Right renal cortex interstitium (tissue), 3 donors: ENCODE results near the gene FOSL1. TPM values are rescaled to one million over a fixed set of nuclear protein-coding genes. Genes with fewer than 3 reads are reported as not detected.

Experiments
- DNase-seq, 3 donors: peaks; one replicate each; pipeline ENCODE4 v3.0.0-alpha.2; 2013; ENCODE audit warnings: low read depth in 3 of 3, low spot score in 2 of 3
- polyA plus RNA-seq, 3 donors: library from polyadenylated mRNA; unstranded; fragments of 120-200 nt; gene quantifications; one replicate each; pipeline ENCODE4 v1.2.1, GENCODE V29; 2013; ENCODE audit not compliant: insufficient read length in 3 of 3

The FOSL1 gene
- polyA plus RNA-seq, 3 donors, result 0.11 TPM; not detected in 2

DNA sequence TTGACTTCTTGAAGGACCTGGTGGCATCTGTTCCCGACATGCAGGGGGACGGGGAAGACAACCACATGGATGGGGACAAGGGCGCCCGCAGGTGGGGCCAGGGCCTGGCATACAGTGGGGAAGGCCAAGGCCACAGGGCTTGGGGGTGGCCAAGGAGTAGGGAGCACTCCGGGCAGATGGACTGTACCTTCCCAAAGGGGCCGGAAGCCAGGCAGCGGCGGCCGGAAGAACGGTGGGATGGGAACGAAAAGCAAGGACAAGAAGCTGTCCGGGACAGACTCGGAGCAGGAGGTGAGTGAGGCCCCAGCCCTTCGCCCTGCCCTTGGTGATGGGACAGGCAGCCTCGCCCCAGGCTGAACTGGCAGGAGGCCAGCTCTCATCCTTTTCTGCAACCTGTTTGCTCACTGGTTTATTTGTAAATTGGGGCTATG lies 20.2 kb upstream of the FOSL1 start:
- no peak for DNase-seq

- peak in 1 of 3 donors; percentile 18 for DNase-seq
Observed at GRCh38 chr11:65919573-65920371, 19.6 kb upstream of the FOSL1 start.

DNA sequence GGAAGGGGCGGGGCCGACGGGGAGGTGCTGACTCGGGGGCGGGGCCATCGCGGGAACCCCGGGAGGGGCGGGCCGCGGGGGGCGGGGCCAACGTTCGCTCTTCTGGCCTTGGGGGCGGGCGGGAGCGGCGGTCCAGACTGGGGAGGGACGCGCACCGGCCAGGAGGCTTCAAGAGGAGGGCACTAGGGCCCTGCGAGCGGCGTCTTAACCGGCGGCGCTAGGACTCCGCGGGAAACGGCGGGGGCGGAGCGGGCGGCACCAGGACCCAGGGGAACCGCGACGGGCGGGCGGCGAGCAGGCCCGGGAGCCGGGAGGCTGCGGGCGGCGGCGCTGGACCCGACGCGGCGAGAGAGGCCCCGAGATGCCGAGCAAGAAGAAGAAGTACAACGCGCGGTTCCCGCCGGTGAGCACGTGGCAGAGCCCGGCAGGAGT lies 19.0 kb upstream of the FOSL1 start, which contains the start of gene DRAP1:
Gene DRAP1, plus strand, starts transcription at position 286 of the 432 bp plus-strand sequence. Its CDS starts 76 bp downstream, at position 362.
- DNase-seq, result peak; percentile 75 to 95 (median 91)

DNA sequence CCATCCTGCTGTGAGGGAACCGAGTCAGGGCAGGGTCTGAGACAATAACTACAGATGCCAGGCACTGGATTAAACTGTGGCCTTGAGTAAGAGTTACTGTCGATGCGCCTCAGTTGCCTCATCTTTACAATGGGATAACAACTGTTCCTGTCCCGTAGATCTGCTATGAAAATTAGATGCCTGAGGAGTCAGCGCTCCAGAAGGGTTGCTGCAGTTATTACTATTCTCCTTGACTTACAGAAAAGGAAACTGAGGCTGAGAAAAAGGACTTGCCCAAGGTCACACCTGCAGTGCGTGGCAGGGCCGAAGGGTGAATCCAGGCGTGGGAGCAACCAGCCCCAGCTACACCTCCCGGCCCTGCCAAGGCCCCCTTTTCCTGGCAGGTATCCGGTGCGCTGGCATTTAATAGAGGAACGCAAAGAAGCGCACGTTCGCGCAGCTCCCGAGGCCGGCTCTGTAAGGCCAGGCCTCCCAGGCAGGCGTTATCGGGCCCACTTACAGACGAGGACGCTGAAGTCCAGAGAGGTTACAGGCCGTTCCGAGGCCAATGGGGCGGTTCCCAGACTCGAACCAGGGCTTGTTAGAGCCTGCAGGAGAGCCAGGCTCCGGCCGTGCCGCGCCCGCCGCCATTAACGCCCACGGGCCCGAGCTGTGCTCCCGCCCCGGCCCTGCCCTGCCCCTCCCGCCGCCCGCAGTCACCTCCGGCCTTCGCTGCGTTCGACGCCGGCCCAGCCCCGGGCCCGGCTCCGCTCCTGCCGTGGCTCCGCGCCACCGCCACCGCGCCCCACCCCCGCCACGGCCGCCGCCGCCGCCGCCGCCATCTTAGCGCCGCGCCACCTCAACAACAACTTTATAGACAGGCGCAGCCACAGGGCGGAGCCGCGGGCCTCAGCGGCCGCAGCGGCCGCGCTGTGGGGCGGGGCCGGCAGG lies 18.3 kb upstream of the FOSL1 start, which contains the start of gene C11orf68:
Gene C11orf68, minus strand, starts transcription at position 852 of the 930 bp plus-strand sequence. Its CDS starts 31 bp downstream, at position 821.
- DNase-seq, result no peak

- no peak for DNase-seq
Observed at GRCh38 chr11:65917434-65918210, 17.4 kb upstream of the FOSL1 start.

GRCh38 chr11:65917077-65917433 lies 16.9 kb upstream of the FOSL1 start:
- DNase-seq, result no peak

- DNase-seq, result no peak
Observed at GRCh38 chr11:65916391-65916790, 16.2 kb upstream of the FOSL1 start.

- no peak for DNase-seq
Observed at GRCh38 chr11:65915821-65916251, 15.6 kb upstream of the FOSL1 start.

DNA sequence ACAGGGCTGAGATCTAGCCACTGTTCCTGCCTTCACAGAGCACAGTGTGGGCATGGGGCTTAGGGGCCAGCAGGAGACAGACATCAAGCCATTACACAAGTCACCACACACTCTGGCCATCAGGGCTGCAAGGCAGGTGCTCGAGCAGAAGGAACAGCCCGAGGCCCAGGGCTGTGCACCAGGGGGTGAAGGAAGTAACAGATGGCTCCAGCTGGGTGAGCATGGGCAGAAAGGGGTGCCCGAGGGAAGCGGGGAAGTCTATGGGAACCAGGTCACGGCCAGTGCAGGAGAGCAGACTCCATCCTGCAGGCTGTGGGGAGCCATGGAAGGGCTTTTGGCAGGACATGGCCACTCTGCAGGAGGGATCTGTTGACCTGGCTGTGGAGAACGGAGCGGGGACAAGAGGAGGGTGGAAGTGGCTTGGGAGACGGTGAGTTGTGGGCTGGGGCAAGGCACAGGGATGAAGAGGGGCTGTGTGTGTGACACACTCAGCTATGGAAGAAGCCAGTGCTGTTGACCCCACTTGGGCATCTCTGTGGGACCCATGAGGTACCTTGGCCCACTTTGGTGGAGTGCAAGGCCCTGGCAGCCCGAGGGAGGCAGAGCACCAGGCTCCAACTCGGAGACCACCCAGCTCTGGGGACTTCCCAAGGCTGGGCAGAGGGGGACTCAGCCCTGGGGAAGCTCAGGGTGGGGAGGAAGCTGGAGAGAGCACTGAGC lies 15.1 kb upstream of the FOSL1 start:
- no peak for DNase-seq

DNA sequence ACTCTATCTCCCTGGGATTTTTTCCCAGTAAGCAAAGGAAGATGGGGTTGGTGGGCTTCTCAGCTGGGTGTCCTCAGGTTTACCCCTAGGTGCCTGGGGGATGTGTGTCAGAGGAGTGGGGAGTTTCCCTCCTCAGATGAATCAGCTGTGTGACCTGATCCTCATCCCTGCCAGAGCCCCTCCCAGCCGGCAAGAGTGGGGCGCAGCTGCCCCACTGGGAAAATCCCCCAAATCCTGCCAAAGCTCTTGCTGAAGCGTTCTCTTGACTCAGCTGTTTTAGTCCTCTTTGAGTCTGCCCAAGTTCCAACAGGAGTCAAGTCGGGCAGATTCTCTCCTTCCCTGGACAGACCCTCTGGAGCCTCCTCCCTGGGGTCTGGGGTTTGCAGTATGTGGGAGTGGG lies 12.7 kb upstream of the FOSL1 start:
- no peak for DNase-seq

DNA sequence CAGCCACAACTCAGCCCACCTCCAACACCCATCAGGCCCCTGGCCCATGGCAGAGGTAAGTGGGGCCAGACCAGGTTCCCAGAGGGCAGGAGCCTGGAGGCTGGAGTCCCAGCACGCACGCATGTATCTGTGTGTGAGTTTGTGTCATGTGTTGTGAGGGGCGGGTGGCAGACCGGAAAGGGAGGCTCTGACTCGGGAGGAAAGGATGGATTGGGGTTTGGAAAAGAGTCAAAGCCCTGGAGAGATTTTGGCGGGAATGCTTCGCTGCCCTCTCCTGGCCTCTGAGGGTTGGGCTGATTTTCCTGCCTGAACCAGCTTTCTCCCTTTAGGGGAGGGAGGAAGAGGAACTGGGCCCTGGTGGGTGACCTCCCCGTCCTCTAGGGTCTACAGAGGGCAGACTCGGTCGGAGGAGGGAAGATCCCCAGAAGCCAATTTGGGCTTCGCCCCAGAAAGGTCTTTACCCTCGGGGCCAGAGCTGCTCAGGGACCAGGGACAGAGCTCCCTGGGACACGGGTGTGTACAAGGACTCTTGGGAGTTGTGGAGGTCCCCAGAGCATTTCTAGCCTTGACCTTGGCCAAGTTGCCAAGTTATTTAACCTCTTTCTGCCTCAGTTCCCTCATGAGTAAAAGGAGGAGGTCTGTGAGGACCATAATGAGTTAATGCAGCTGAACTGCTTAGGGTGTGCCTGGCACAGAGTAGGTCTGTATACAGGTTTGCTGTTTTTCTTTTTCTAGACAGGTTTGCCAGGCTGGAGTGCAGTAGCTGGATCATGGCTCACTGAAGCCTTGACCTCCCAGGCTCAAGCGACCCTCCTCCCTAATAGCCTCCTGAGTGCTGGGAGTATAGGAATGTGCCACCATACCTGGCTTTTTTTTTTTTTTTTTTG lies 11.7 kb upstream of the FOSL1 start:
- DNase-seq, result no peak

GRCh38 chr11:65907878-65908277 lies 7.7 kb upstream of the FOSL1 start:
- no peak for DNase-seq

DNA sequence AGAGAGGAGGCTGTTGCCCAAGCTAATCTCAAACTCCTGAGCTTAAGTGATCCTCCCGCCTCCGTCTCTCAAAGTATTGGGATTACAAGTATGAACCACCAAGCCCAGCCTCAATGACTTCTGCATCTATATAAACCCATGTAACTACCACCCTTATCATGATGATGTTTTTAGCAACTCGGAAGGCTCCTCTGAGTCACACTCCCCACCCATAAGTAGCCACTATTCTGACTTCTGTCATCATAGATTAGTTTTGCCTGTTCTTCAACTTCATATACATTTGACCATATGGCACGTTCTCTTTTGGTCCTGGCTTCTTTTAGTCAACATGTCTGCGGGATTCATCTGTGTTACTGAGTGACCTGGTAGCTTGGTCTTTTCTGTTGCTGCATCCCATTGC lies 6.4 kb upstream of the FOSL1 start:
- no peak for DNase-seq

DNA sequence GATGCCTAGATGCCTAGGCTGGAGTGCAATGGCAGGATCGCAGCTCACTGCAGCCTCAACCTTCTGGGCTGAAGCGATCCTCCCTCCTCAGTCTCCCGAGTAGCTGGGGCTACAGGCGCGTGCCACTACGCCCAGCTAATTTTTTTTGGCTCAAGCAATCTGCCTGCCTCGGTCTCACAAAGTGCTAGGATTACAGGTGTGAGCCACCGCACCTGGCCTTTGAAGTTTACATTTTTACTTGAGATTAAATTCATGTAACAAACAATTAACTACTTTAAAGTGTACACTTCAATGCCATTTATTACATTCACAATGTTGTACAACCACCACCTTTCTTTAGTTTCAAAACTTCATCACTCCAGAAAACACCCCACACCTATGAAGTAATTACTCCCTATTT lies 3.5 kb upstream of the FOSL1 start:
- no peak for DNase-seq

GRCh38 chr11:65903068-65903481 lies 2.9 kb upstream of the FOSL1 start:
- no peak for DNase-seq

GRCh38 chr11:65900899-65901180 lies 652 bp upstream of the FOSL1 start:
- DNase-seq, result no peak

DNA sequence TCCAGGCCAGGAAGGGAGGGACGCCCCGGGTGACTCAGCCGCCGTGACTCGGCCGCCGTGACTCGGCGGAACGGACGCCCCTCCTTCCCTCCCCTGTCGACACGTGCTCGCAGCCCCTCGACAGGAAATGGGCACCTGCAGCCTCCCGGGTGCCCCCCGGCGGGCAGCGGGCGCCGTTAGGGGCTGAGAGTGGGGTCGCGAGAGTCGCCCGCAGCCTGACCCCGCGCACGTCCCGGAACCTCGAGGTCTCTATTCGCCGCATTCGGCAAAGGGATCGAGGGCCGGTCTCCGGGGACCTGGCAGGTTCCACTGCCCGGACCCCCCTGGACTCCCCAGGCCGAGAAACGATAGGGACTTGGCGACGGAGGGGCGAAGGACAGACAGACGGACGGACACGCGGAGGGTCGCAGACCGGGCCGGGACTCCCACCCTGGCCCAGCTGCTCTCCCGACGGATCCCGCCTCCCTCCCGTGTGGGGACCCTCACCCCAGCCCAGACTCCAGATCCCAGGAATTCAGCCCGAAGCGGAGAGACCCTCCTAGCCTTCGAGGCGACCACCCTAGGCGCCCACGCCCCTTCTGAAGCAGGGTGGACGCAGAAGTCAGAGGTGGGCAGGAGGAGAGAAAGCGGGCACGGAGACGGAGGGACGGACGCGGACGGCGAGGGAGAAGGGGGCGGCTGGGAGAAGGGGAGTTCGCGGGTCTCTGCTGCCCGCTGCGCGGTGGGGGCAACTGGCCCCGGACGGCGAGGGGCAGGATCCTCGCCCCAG lies 648 bp downstream of the FOSL1 start:
- no peak for DNase-seq

DNA sequence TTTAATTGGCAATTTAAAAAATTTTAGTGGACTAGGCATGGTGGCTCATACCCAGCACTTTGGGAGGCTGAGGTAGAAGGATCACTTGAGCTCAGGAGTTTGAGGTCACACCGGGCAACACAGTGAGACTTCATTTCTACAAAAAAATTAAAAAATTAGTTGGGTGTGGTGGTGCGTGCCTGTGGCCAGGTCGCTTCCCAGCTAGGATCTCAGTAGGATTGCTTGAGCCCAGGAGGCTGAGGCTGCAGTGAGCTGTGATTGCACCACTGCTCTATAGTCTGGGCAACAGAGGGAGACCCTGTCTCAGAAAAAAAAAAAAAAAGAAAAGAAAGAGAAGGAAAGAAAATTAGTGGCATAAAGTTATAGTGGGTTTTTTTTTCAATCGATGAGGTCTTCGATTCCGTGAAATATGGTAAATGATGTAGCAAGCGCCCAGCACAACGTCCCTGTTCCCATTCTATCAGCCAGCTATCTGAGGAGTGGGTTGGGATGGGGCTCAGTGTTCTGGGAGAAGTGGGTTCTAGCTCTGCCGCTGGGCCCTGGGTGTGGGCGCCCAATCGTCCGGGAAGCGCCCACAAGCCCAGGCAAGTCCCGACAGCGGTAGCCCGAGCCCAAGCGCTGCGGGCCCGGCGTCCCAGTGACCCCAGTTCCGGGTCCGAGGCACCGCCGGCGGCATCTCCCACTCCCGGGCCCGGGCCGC lies 1.4 kb downstream of the FOSL1 start:
- no peak for DNase-seq
